ENCODE results near the gene CPXM1.
A peak's percentile ranks its signal among the peaks of the same experiment; 100 is the strongest.

CPXM1 gene

GRCh38 chr20:2762578-2763131 is 37.8 kb downstream of the CPXM1 start:
- DNase-seq = no peak

DNA sequence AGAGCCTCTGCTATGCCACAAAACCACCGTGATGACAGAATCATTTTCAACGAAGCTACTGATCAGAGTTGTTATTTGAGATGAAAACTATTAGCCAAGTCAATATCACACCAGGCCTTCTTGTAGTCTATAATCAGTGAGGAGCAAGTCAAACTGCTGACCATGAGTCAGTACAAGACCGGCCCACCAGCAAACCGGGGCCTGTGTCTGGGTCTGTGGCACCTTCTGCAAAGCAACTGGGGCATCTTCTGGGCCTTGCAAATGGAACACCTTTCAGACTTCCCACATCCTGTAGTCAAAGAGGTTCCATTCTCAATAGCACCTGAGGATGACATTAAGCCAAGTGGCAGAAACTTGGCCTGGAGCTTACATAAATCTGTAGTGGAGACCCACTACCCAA is 38.5 kb downstream of the CPXM1 start:
- DNase-seq = no peak

DNA sequence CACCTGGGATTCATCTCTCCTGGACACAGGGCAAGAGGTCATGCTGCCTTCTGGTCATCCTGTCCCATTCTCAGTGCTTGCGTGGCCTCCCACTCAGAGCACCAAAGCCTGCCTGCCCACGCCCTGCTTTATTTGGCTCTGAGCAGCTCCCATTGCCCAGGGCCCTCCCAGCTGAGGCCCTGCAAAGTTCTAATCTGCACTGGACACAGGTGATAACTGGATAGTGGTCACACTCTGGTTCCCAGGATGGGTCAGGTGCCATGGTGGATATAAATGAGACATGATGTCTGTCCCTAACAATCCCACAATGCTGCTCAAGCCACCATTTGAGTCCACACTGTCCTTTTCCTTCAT is 39.5 kb downstream of the CPXM1 start:
- no peak for DNase-seq

- no peak for DNase-seq
Measured at GRCh38 chr20:2760297-2760951, 40.0 kb downstream of the CPXM1 start.

DNA sequence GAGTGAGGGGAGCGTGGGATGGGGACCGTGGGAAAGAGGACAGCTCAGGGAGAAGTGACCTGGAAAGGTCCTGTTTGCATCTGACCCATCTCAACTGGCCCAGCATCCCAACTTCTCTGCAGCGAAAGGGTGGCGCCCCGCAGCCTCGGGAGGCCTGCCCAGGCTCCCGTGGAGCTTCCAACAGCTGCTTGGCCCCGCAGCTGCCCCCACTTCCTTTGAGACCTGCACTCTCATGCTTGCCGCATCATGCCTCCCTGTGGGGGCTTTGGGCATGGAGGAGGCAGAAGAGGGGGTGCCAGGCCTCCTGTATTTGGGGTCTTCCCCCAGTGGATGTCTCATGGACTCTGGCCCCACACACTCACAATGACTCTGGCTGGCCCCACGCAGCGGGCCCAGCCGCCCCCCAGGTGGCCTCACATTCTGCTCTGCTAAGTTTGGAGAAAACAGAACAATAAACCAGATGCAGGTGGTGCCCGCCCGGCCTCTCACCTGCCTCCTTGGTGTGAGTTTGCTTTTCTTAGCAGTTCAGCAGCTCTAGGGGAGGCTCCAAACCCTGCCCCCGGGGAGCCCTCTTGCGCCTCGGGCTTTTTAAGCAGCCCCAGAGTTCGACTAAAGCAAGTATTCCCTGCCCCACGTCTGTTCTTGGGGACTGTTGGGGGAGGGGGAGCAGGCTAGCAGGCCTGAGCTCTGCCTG is 40.7 kb downstream of the CPXM1 start:
- no peak for DNase-seq

DNA sequence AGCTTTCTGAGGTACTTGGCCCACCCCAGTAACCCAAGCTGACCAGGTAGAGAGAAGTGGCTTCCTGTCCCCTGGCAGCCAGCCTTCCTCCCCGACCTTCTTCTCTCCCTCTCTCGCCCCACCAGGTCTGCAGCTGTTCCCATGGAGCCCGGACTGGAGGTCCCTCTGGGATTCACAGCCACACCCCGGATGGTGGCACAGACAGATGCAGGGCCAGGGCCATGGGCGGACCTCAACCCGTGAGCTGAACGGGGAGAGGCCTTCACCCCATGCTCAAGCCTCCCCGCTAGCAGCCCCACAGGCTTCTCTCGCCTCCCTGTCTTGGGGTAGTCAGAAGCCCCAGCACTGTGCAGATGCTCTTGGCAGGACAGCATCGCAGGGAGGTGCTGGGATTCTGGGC is 41.3 kb downstream of the CPXM1 start:
- DNase-seq = no peak

DNA sequence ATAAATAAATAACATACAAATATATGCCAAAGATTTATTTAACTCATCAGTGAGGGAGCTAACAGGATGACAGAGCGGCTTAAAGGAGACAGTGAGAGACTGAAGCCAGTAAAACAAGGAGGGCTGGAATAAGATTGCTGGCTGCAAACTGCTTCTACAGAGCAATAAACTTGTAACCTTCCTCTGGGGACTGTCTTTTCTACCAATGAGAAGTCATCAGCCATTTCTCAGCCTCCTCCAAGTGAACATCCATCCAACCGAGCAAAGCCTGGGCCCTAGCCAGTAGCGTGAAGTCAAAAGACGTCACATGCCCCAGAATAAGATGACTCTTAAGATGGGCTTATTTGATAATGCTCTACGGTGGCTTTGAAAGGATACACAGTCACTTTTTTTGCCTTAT is 42.5 kb downstream of the CPXM1 start:
- DNase-seq = no peak

DNA sequence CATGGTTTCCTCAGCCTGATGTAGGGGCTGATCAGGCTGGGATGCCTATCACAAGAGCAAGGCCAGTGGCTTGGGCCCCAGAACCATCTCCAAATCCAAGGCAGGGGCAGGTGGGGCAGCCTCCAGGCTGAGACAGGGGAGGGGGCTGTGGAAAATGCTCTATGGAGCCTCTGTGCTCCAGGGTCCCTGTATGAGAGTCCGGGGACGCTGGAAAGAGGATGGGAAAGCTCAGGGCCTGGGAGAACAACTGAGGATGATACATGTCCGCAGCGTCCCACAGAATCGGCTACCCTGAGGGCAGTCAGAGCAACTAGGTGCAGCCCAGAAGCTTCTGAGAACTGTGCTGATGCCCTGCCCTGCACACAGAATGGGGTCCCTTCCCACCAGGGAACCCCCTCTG is 43.4 kb downstream of the CPXM1 start:
- no peak for DNase-seq

GRCh38 chr20:2756056-2756611 is 44.3 kb downstream of the CPXM1 start:
- no peak for DNase-seq

GRCh38 chr20:2755451-2756055 is 44.9 kb downstream of the CPXM1 start:
- no peak for DNase-seq

DNA sequence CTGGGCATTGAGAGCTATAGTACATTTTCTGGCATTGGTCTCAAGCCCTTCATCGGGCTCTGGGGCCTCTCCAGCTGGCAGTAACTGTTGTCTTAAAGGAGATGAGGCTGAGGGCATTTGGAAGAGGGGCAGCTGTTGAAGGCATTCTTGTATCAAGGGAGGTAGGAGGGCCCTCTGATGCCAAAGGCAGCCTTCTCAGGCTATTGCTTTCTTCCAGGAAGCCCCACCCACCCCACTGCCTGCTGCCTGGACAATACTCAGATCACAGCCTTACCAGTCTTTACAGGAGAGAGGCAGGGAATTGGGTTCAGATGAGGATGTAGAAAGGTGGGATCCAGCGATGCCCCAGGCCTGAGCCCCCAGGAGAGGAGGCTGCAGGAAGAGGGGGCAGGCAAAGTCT is 46.0 kb downstream of the CPXM1 start:
- DNase-seq = no peak

DNA sequence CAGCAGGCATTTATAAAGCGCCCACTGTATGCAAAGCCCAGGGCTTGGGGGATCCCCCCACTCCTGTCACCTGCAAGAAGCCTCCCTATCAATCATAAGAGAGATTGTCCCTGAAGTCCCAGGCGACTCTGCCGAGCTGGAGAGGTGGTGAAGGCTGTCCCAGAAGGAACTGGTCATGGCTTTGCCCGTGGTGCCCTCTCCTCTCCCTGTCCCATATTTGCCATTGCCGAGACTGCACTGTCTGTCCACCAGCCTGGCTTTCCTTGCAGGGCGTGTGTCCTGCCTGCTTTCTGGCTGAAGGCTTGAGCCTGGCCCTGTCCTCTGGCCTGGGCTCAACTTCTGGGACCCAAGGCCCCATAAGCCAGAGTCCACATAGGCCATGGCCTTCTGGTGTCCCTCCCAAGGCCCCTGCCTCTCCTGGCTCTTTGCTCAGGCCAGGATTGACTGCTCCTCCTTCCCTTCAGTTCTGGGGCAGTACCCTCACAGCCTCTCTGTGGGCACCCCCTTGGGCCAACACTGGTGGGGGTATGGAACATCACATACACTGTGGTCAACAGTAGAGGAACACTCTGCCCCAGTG is 46.9 kb downstream of the CPXM1 start:
- no peak for DNase-seq

DNA sequence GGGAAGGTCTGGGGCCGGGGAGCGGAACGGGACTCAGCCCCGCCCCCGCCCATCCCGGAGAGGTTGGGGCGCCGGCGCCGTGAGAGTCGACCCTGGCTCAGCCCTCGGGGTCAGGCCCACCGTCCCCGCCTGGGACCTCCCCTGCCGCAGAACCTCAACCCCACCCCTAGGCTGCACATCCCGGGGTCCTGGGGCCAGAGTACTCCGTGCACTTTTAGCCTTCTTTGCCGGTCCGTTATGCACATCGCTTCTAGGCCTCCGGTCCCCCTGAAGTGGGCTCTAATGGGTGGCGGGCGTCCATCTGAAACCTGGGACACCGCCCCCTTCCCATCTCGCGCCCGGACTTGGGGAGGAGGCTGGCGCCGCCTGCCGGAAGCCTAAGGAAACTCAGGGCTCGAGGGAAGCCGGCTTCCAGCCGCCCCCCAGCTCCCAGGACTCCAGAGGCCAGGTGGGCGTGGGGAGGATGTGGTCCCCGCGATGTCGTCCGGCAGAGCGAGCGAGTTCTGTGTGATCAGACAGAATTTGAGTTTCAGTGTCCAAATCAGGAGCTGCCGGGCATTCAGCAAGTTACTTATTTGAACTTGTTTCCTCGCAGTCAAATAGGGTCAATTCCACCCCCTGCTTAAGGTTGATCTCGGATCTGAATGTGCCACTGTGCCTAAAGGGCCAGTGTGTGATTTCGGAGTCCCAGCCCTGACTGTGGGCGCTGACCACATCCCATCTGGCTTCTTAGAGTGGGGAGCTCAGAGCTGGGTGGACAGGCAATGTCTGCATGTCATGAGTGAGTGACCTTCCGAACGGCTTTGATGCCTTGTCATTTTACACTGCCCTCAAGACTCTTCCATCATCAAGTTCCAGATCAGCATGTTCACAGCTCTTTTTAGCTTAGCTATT is 47.6 kb downstream of the CPXM1 start:
- DNase-seq = peak; percentile 30 to 50

- peak; percentile 7 to 8 for DNase-seq
Measured at GRCh38 chr20:2751878-2752566, 48.4 kb downstream of the CPXM1 start.

- DNase-seq = no peak
Measured at GRCh38 chr20:2751347-2751877, 49.0 kb downstream of the CPXM1 start.

DNA sequence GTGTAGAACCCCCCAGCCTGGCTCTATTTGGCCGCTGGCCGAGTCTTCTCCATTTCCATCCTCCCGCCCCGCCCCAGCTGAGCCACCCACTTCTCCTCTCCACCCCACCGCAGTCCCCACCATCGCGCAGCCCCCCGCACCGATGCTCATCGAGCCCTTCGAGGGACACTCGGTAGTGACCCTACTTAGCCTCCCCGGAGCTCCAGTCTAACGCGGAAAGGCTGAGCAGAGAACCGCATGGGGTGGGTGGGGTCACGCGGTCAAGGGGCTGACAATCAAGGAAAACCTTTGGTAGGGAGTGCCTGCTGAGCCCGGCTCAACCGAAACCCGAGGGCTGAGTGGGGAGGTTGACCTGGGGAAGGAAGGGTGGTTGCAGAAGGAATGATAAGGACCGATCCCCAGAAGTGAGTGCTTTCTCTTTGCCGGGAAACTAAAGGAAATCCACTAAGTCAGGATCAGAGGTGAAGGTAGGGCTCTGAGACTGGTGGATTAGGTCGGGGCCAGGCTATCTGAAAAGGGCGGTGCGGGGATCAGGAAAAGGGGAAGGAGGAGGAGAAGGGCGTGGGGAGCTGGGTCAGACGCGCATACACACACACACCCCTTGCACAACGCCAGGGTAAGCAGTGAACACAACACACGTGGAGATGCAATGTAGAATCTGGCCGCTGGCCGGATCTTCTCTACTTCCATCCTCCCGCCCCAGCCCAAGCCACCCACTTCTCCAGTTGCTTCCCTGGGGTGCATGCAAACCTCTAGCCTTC is 49.8 kb downstream of the CPXM1 start:
- DNase-seq = peak; percentile 46 to 59

- no peak for DNase-seq
Measured at GRCh38 chr20:2749951-2750490, 50.4 kb downstream of the CPXM1 start.

DNA sequence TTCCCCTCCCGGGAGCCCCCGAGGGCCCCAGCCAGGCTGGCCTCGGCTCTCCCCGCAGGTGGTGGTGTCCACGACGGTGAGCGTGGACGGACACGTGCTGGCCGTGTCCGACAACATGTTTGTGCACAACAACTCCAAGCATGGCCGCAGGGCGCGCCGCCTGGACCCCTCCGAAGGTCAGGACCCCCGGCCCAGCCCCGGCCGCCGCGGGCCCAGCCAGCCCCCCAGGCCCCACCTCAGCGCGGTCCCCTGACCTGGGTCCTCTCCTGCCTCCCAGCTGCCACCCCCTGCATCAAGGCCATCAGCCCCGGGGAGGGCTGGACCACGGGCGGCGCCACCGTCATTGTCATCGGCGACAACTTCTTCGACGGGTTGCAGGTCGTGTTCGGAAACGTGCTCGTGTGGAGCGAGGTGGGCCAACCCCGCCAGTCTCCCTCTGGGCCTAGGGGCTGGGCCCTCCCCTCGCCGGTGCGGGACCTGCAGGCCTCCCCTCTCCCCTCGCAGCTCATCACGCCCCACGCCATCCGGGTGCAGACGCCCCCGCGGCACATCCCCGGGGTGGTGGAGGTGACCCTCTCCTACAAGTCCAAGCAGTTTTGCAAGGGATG is 51.0 kb downstream of the CPXM1 start:
- no peak for DNase-seq

DNA sequence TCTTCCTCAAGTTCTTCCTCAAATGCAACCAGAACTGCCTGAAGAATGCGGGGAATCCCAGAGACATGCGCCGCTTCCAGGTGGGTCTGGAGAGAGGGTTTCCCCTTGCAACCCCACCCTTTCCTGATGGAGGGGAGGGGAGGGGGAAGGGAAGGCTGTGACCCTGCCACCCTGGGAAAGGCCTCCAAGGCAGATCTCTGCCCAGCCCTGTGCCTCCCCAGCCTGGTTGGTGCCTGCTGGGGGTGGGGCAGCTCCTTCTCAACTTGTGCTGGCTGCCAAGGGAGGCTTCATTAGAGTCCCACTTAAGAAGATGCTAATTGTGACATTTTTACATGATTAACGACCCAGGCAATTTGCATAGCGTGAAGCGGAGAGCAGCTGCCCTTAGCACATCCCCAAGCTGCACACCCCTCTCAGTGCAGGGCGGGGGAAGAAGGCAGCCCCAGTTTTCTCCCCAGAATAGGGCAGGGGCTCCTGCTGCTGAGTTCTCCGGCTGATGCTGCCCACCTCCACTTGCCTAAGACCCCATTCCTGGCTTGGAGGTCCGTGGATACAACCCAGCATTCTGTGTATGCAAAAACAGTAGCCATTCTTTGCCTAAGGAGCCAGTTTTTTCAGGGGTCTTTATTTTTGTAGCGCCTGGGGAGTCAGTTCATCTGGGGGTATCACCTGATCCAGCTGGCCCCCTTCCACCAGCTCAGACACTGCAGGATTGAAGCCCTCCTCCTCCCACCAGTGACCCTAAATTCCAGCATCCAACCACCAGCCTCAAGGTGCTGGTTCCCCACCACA is 51.7 kb downstream of the CPXM1 start:
- no peak for DNase-seq

Measured in Kasumi-1 (cell line).